Liver (tissue), 3 donors: ENCODE results near the gene APOL4.

ENCODE experiments used
- SP1 ChIP-seq: IDR thresholded peaks from 2 replicates; pipeline ENCODE4 v1.6.1; 2018; ENCODE audit warnings: antibody characterized with exemption, mild to moderate bottlenecking
- TF ChIP-seq, protein P1 (sequence below): fragments of 150-350 bp; IDR thresholded peaks from 2 replicates; pipeline ENCODE4 v1.5.1; 2017; ENCODE audit warnings: improper control_type of control experiment, low read depth, low read length; ENCODE audit not compliant: missing input control
- TF ChIP-seq, protein P2 (sequence below): IDR thresholded peaks from 2 replicates; pipeline ENCODE4 v1.6.1; 2016; ENCODE audit warnings: antibody characterized with exemption
- TF ChIP-seq, protein P3 (sequence below): IDR thresholded peaks from 2 replicates; pipeline ENCODE4 v1.6.1; 2016; ENCODE audit warnings: antibody characterized with exemption
- donor health status: healthy.
- donor health status: healthy.

DNA sequence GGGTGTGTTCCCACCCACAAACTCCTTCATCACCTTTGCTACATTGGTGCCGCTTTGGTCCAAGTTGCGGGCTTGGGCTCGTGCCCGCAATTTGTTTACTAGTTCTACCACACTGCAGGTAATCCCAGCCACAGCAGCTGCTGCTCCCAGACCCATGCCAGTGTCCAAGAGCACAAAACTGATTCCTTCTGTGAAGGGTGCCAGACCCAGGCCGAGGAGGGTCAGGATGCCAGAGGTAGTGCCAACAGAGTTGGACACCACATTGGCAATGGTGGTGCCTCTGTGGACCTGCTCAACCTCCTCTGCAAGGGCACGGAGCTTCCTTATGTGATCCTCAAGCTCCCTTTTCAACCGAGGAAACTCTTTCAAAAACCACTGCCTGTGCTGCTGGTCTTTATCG lies 26.2 kb upstream of the APOL4 start:
- TF ChIP-seq, protein P1, sequence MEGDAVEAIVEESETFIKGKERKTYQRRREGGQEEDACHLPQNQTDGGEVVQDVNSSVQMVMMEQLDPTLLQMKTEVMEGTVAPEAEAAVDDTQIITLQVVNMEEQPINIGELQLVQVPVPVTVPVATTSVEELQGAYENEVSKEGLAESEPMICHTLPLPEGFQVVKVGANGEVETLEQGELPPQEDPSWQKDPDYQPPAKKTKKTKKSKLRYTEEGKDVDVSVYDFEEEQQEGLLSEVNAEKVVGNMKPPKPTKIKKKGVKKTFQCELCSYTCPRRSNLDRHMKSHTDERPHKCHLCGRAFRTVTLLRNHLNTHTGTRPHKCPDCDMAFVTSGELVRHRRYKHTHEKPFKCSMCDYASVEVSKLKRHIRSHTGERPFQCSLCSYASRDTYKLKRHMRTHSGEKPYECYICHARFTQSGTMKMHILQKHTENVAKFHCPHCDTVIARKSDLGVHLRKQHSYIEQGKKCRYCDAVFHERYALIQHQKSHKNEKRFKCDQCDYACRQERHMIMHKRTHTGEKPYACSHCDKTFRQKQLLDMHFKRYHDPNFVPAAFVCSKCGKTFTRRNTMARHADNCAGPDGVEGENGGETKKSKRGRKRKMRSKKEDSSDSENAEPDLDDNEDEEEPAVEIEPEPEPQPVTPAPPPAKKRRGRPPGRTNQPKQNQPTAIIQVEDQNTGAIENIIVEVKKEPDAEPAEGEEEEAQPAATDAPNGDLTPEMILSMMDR, result no peak
- TF ChIP-seq, protein P2, sequence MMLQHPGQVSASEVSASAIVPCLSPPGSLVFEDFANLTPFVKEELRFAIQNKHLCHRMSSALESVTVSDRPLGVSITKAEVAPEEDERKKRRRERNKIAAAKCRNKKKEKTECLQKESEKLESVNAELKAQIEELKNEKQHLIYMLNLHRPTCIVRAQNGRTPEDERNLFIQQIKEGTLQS, result no peak
- TF ChIP-seq SP1, result no peak
- TF ChIP-seq, protein P3, sequence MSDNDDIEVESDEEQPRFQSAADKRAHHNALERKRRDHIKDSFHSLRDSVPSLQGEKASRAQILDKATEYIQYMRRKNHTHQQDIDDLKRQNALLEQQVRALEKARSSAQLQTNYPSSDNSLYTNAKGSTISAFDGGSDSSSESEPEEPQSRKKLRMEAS, result no peak
